Stimulated activated CD4-positive, alpha-beta T cell treated with anti-CD3 and anti-CD28 coated beads, Interleukin-2, amount 100 ng/mL, for 4 hours (primary cell): ENCODE measurements around the gene WDR18.
"Not testable (repeated sequence)": the region's sequence is repeated elsewhere in the genome, so short reads cannot be mapped to it uniquely, and the experiment has no call there.

ENCODE experiments used
- DNase-seq: peaks from one replicate; pipeline ENCODE4 v3.0.0-alpha.2; 2020; ENCODE audit warnings: low read depth

Gene WDR18

GRCh38 chr19:950352-951066, 33.6 kb upstream of the WDR18 start:
- no peak for DNase-seq

DNA sequence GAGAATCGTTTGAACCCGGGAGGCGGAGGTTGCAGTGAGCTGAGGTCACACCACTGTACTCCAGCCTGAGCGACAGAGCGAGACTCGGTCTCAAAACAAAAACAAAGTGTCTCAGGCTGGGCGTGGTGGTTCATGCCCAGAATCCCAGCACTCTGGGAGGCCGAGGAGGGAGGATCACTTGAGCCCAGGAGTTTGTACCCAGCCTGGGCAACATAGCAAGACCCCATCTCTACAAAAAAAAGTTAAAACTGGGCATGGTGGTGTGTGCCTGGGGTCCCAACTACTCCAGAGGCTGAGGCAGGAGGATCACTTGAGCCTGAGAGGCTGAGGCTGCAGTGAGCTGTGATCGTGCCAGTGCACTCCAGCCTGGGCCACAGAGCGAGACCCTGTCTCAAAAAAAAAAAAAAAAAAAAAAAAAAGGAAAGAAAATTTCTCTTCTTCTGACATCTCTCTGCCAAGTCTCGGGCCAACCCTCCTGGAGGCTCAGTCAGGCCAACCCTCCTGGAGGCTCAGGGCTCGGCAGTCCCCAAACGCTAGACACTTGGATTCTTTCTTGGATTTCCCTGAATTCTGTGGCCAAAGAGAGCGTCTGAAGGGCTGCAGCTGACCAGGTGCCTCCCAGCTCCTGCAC, 32.0 kb upstream of the WDR18 start:
- DNase-seq, result no peak

DNA sequence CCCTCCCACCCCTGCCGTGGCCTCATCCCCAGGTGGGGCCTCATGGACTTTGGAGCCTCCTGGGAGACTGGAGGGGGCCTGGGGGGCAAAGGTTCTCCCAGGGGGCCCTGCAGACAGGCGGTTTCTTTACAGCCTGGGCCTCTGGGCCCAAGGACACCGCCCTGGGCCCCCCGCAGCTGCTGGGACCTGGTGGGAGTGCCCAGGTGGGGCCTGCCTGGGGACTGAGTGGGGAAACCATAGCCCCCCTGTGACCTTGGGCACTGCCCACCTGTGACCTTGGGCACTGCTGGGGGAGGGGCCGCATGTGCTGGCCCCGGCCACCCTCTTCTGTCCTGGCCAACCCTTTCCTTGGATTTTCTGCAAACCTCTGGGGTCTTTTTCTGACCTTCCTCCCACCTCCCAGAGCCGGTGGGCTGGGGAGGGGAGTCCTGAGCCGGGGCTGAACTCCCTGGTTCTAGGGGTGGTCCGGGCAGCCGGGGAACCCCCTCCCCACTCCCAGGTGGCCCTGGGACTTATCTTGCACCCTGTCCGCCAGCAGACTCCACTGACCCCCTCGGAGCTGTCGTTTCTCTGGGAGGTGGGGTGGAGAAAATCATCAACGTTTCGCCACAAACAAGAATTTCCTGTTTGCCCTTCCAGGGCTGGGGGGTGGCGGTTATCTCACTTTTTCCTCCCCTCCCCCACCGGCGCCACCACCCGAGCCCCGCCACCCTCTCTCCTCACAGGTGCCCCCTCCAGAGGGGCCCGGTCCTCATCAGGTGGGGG, 31.3 kb upstream of the WDR18 start:
- no peak for DNase-seq

DNA sequence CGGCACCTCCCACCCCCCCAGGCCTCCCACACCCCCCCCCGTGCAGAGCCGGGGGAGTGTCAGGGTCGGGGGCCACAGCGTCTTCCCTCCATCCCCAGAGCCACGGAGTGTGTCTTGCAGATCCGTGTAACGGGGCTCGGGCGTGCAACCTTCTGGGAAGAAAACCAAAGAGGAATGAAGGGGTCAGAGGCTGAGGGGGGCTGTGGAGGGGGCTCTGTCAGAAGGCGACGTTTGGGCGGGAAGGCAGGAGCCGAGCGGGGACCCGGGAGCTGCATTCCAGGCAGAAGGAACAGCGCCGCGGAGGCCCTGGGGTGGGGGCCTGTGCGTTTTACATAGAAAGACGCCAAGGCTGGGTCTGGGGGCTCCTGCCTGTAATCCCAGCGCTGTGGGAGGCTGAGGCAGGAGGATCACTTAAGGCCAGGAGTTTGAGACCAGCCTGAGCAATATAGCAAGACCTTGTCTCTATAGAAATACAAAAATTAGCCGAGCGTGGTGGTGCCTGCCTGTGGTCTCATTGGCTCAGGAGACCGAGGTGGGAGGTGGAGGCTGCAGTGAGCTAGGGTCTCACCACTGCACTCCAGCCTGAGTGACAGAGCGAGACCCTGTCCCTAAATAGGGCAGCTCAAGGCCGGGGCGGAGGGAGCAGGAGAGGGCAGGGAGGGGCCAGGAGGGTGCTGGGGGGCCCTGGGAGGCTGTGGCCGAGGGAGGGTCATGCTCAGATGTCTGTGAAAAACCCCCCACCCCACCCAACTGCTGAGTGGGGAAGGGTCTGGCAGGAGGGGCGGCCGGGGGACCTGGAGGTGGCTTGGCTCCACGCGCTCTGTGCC, 30.5 kb upstream of the WDR18 start:
- DNase-seq, result no peak

GRCh38 chr19:954272-954671, 29.9 kb upstream of the WDR18 start:
- DNase-seq, result no peak

GRCh38 chr19:954672-955494, 29.3 kb upstream of the WDR18 start:
- DNase-seq, result no peak

- DNase-seq, result no peak
Measured at GRCh38 chr19:955803-956765, 28.1 kb upstream of the WDR18 start.

GRCh38 chr19:956766-957440, 27.2 kb upstream of the WDR18 start:
- no peak for DNase-seq

- DNase-seq, result not testable (repeated sequence)
Measured at GRCh38 chr19:957578-957977, 26.6 kb upstream of the WDR18 start.

- peak; percentile 52 for DNase-seq
Measured at GRCh38 chr19:958967-959855, 24.9 kb upstream of the WDR18 start.

GRCh38 chr19:960020-960419, 24.1 kb upstream of the WDR18 start:
- no peak for DNase-seq

- DNase-seq, result no peak
Measured at GRCh38 chr19:960601-960938, 23.6 kb upstream of the WDR18 start.

GRCh38 chr19:961866-962620, 22.1 kb upstream of the WDR18 start:
- no peak for DNase-seq

DNA sequence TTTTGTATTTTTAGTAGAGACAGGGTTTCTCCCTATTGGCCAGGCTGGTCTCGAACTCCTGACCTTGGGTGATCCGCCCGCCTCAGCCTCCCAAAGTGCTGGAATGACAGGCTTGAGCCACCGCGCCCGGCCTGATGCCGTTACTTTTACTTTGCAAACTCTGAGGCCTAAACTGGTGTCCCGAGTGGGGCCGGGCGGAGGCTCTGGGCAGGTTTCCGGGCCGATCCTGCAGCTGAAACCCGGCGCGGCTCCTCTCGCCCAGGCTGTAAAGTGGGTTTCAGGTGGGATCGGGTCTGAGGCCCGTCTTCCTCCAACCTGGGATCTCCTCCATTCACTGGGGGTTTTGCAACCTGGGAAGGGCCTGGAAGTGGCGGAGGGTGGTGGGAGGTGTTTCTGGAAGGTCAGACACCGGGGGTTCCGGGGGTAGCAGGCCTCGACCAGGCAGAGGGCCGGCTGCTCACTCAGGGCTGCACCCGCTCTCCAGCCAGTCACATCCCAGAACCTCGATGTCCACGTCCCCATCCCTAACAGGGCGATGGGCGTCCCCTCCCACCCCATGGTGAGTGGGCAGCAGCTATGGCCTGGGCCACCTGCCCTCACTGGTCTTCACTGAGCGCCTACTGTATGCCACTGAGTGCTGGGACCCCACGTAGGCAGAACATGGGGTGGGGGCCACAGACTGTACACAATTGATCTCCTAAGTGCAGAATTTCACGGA, 21.3 kb upstream of the WDR18 start:
- no peak for DNase-seq

DNA sequence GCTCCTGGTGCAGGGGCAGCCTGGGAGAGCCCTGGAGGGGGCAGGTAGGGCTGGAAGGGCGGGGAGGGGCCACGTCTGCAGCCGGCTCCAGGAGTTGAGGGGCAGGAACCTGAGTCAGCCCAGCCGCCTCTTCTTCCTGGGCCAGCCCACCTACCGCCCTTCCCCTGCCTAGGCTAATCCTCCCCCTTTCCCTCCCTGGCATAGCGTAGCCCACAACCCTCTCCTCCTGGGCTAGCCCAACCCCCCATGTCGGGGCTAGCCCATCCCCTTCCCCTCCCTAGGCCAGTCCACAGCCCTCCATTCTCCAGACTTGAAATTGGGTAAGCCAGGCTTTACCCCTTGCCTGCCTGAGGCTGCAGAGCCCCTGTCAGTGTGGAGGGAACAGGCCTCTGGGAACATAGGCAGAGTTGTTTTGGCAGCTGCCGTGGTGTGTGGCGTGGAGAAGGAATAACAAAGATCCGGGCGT, 20.6 kb upstream of the WDR18 start:
- DNase-seq, result no peak

DNA sequence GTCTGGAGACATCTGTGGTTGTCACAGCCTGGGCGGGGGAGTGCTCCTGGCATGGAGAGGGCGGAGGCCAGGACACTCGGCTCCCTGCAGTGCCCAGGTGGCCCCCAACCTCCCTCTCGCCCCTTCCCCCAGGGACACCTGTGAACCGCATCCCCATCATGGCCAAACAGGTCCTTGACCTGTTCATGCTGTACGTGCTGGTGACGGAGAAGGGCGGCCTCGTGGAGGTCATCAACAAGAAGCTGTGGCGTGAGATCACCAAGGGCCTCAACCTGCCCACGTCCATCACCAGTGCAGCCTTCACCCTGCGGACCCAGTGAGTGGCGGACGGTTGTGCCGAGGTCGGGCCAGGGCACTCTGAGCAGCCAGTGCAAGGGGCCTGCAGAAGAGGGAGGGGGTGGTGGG, 20.0 kb upstream of the WDR18 start:
- DNase-seq, result no peak
